CD4-positive, alpha-beta memory T cell (primary cell): ENCODE measurements around the gene OR6C75. TPM values are rescaled to one million over a fixed set of nuclear protein-coding genes. Genes with fewer than 3 reads are reported as not detected.
"Not testable (repeated sequence)": the region's sequence is repeated elsewhere in the genome, so short reads cannot be mapped to it uniquely, and the experiment has no call there.

Experiments used
- CTCF ChIA-PET: fragments of 350-600 bp; sonication (Branson Sonifier 250); formaldehyde crosslinking; loops from one replicate; lab custom pipeline; 2021; ENCODE audit warnings: inconsistent platforms; ENCODE audit not compliant: partially characterized antibody; lab: Charles Lee
- POLR2A ChIA-PET: fragments of 350-600 bp; sonication (Branson Sonifier 250); formaldehyde crosslinking; loops from one replicate; lab custom pipeline; 2021; ENCODE audit not compliant: partially characterized antibody; lab: Charles Lee
- DNase-seq, 5 donors: peaks; one replicate each; pipeline versions ENCODE4 v3.0.0 to v3.0.0-alpha.2; 2020 to 2022; ENCODE audit warnings: mixed read lengths in 1 of 5
- H3K27ac ChIP-seq: one replicate; pipeline ENCODE4 v1.7.0; 2013; ENCODE audit warnings: low read depth, low read length
- H3K27me3 ChIP-seq: 2 replicates; pipeline ENCODE4 v1.7.0; 2013; ENCODE audit warnings: mild to moderate bottlenecking, low read length, moderate library complexity; ENCODE audit not compliant: insufficient read depth
- H3K36me3 ChIP-seq: 2 replicates; pipeline ENCODE4 v1.7.0; 2013; ENCODE audit warnings: mild to moderate bottlenecking, low read length, moderate library complexity; ENCODE audit not compliant: insufficient read depth
- H3K4me1 ChIP-seq: 2 replicates; pipeline ENCODE4 v1.7.0; 2013; ENCODE audit warnings: mild to moderate bottlenecking, low read length, moderate library complexity; ENCODE audit not compliant: insufficient read depth
- H3K4me3 ChIP-seq, 2 donors: one replicate each; pipeline ENCODE4 v1.7.0; 2013; ENCODE audit warnings: low read length in 2 of 2, mild to moderate bottlenecking in 1 of 2
- H3K9me3 ChIP-seq, 2 donors: one replicate each; pipeline ENCODE4 v1.7.0; 2013; ENCODE audit warnings: low read length in 2 of 2, control low read depth in 1 of 2; ENCODE audit not compliant: control insufficient read depth in 1 of 2
- H3K27ac Mint-ChIP-seq, 7 donors: one replicate each; pipeline ENCODE4 v1.8.0; 2020 to 2021; ENCODE audit warnings: mixed read lengths in 7 of 7, mild to moderate bottlenecking in 6 of 7, inconsistent platforms in 3 of 7, moderate library complexity in 3 of 7
- H3K27me3 Mint-ChIP-seq, 2 donors: one replicate each; pipeline ENCODE4 v1.8.0; 2020 to 2021; ENCODE audit warnings: mixed read lengths in 2 of 2
- H3K36me3 Mint-ChIP-seq, 2 donors: one replicate each; pipeline ENCODE4 v1.8.0; 2020 to 2021; ENCODE audit warnings: mixed read lengths in 2 of 2, inconsistent platforms in 1 of 2, mild to moderate bottlenecking in 1 of 2
- H3K4me1 Mint-ChIP-seq, 4 donors: one replicate each; pipeline ENCODE4 v1.8.0; 2020 to 2021; ENCODE audit warnings: mixed read lengths in 4 of 4, mild to moderate bottlenecking in 1 of 4
- H3K4me3 Mint-ChIP-seq, 8 donors: one replicate each; pipeline ENCODE4 v1.8.0; 2020 to 2021; ENCODE audit warnings: mixed read lengths in 8 of 8, mild to moderate bottlenecking in 7 of 8, moderate library complexity in 6 of 8, inconsistent platforms in 3 of 8
- H3K9me3 Mint-ChIP-seq, 8 donors: one replicate each; pipeline ENCODE4 v1.8.0; 2020 to 2021; ENCODE audit warnings: mixed read lengths in 8 of 8, mild to moderate bottlenecking in 5 of 8, inconsistent platforms in 3 of 8, moderate library complexity in 1 of 8
- intact Hi-C: fragments of 100-400 bp; cut with micrococcal nuclease; formaldehyde crosslinking; loops from one replicate; pipeline ENCODE4 v1.15.1; 2023
- polyA plus RNA-seq, 2 donors: library from polyadenylated mRNA; unstranded; fragments of 300-500 nt; fragmentation: Illumina TruSeq; gene quantifications; one replicate each; pipeline ENCODE4 v1.2.3, GENCODE V29; 2021
- total RNA-seq, 2 experiments: library from RNA; stranded (reverse); gene quantifications; one replicate each; pipeline ENCODE4 v1.2.3, GENCODE V29; 2021

The OR6C75 gene
- total RNA-seq (not detected), polyA plus RNA-seq (not detected)

DNA sequence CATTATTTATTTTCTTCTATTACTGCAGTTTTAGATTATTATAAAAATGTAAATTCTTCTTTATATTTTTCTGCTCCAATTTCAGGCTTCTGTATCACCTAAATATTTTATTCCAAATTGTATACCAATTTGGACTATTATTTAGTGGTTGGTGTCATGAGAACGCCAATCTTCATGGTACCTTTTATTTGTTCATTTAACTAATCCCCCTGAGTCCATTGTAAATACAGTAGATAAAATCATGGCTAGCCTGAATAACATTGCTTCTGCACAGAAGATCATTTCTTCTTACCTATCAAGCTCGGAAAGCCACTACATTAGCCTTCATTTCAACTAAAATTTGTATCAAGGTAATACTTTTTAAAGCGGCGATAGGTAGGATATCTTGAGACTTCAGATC is at the start of gene OR6C75:
TSS of gene OR6C75 (plus strand) at position 301 of the 400 bp plus-strand sequence. CDS start 2,136 bp downstream, outside the sequence.
- no peaks in the 10 kb centered on the region for H3K36me3 Mint-ChIP-seq
- DNase-seq = no peak
- H3K4me3 Mint-ChIP-seq = no peak within 1 kb of the TSS
- H3K27ac ChIP-seq = no peak within 1 kb of the TSS
- H3K9me3 Mint-ChIP-seq = peaks cover 0 to 4% (median 0%) of the 10 kb centered on the region in 8 donors
- no peaks in the 10 kb centered on the region for H3K36me3 ChIP-seq
- CTCF ChIA-PET = no interaction called here
- H3K27me3 Mint-ChIP-seq = peaks cover 15 to 24% of the 10 kb centered on the region in 2 donors
- POLR2A ChIA-PET = no interaction called here
- no peaks in the 10 kb centered on the region for H3K27me3 ChIP-seq
- H3K4me1 ChIP-seq = no peaks in the 10 kb centered on the region
- H3K27ac Mint-ChIP-seq = no peak within 1 kb of the TSS
- H3K4me1 Mint-ChIP-seq = no peaks in the 10 kb centered on the region
- H3K4me3 ChIP-seq = no peak within 1 kb of the TSS
- intact Hi-C loops = no loop called here
- no peaks in the 10 kb centered on the region for H3K9me3 ChIP-seq

DNA sequence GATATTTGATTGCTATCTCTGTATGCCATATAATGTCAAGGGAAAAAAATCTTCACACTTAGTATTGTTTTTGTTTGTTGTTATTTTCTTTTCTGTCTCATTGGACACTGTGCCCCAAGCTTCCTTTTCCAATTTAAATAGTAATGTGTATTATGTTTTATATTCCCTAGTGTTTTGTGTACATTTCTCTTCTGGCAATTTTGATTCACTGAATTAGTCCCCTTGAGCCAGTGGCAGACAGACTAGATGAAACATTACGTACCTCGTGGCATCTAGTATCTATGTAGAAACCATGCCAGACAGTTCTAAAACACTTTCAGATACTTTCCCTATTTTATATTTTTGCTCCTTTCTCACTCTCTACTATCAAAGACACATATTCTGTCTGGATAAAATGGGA is 48.7 kb upstream of the OR6C75 start, which contains the start of gene OR6C1:
TSS of gene OR6C1 (plus strand) at position 301 of the 400 bp plus-strand sequence. CDS start 6,257 bp downstream, outside the sequence.
- no peak within 1 kb of the TSS for H3K27ac Mint-ChIP-seq
- no peaks in the 10 kb centered on the region for H3K9me3 ChIP-seq
- no peak within 1 kb of the TSS for H3K4me3 ChIP-seq
- peaks cover 15 to 20% of the 10 kb centered on the region in 2 donors for H3K27me3 Mint-ChIP-seq
- intact Hi-C loops = no loop called here
- H3K4me3 Mint-ChIP-seq = no peak within 1 kb of the TSS
- H3K36me3 Mint-ChIP-seq = no peaks in the 10 kb centered on the region
- no peaks in the 10 kb centered on the region for H3K4me1 Mint-ChIP-seq
- no peaks in the 10 kb centered on the region for H3K4me1 ChIP-seq
- H3K27me3 ChIP-seq = no peaks in the 10 kb centered on the region
- no peak within 1 kb of the TSS for H3K27ac ChIP-seq
- peaks cover 0 to 1% (median under 1%) of the 10 kb centered on the region in 8 donors for H3K9me3 Mint-ChIP-seq
- H3K36me3 ChIP-seq = no peaks in the 10 kb centered on the region
- no peak for DNase-seq
- ChIA-PET POLR2A (no interaction called here), CTCF (no interaction called here)

DNA sequence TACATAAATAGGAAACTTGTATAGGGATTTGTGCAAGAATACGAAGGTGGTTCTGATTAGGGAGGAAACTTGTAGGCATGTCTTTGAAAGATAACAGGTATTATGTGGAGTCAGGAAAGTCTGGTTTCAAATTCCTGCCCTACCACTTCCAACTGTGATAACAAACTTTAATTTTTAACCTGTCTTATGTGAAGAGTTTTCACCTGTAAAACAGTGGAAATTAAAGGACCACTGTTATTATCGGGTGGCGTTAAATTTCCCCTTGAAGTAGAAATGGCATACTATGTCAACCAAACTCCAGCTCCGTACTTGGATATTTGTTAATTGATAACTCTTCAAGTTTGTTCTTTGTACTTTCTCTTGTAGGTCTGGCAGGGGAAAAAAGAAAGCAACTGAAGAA is 42.6 kb upstream of the OR6C75 start:
- Mint-ChIP-seq H3K27ac (no peak overlapping the region), H3K36me3 (no peaks in the 10 kb centered on the region), H3K27me3 (peaks cover 15% of the 10 kb centered on the region in 2 donors), H3K4me3 (no peak overlapping the region), H3K9me3 (peaks cover 0 to 14% (median 6%) of the 10 kb centered on the region in 8 donors), H3K4me1 (no peaks in the 10 kb centered on the region)
- intact Hi-C loops = no loop called here
- no peaks in the 10 kb centered on the region for H3K36me3 ChIP-seq
- H3K4me1 ChIP-seq = no peaks in the 10 kb centered on the region
- H3K27ac ChIP-seq = no peak overlapping the region
- H3K4me3 ChIP-seq = no peak overlapping the region
- no peak for DNase-seq
- ChIA-PET CTCF (no interaction called here), POLR2A (no interaction called here)
- no peaks in the 10 kb centered on the region for H3K9me3 ChIP-seq
- no peaks in the 10 kb centered on the region for H3K27me3 ChIP-seq

- H3K36me3 Mint-ChIP-seq, H3K36me3 ChIP-seq, DNase-seq, H3K4me1 Mint-ChIP-seq, H3K9me3 Mint-ChIP-seq, H3K4me1 ChIP-seq, H3K4me3 Mint-ChIP-seq, H3K9me3 ChIP-seq, POLR2A ChIA-PET, H3K27ac Mint-ChIP-seq, intact Hi-C loops, CTCF ChIA-PET, H3K27ac ChIP-seq, H3K4me3 ChIP-seq, H3K27me3 ChIP-seq: not testable (repeated sequence)
- peaks cover 15 to 17% of the 10 kb centered on the region in 2 donors for H3K27me3 Mint-ChIP-seq
These were observed 37.0 kb upstream of the OR6C75 start for GRCh38 chr12:55325801-55326200.

- Mint-ChIP-seq H3K36me3 (no peaks in the 10 kb centered on the region), H3K27ac (no peak within 1 kb of the TSS), H3K4me3 (no peak within 1 kb of the TSS), H3K4me1 (peaks cover 0 to 1% (median 0%) of the 10 kb centered on the region in 4 donors), H3K9me3 (peaks cover 0 to 3% (median 0%) of the 10 kb centered on the region in 8 donors), H3K27me3 (peaks cover 9 to 19% of the 10 kb centered on the region in 2 donors)
- Histone ChIP-seq H3K27ac (no peak within 1 kb of the TSS), H3K27me3 (no peaks in the 10 kb centered on the region), H3K36me3 (no peaks in the 10 kb centered on the region), H3K9me3 (no peaks in the 10 kb centered on the region), H3K4me1 (no peaks in the 10 kb centered on the region), H3K4me3 (no peak within 1 kb of the TSS)
- no peak for DNase-seq
- POLR2A ChIA-PET = no interaction called here
- CTCF ChIA-PET = interaction anchor here (0.6 kb wide), 1 partner anchor 779 kb away, joined by 3 read pairs; no protein-coding TSS in a partner anchor
- intact Hi-C loops = no loop called here
These were observed 32.3 kb upstream of the OR6C75 start, which contains the start of gene OR6C3 for GRCh38 chr12:55330446-55330845. Gene OR6C3, plus strand, starts transcription at chr12:55330746. Its CDS starts 955 bp downstream, at chr12:55331701.

DNA sequence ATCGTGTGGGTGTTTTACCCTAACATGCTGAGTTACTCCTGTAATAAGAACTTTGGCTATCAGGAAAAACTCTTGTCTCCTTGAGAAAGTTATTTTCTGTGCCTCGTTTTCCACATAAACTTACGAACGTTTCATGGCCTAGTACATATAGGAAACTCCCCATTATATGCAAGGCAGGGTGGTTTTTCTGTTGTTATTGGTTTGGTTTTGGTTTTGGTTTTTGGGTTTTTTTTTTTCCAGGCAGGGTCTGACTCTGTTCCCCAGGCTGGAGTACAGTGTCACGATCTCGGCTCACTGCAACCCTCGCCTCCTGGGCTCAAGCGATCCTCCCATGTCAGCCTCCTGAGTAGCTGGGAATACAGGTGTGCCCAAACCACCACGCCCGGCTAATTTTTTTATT is 26.8 kb upstream of the OR6C75 start:
- Histone ChIP-seq H3K36me3 (no peaks in the 10 kb centered on the region), H3K9me3 (no peaks in the 10 kb centered on the region), H3K27me3 (peaks cover 4% of the 10 kb centered on the region), H3K4me3 (no peak overlapping the region), H3K4me1 (no peaks in the 10 kb centered on the region), H3K27ac (no peak overlapping the region)
- peaks cover 9 to 20% of the 10 kb centered on the region in 2 donors for H3K27me3 Mint-ChIP-seq
- no peak for DNase-seq
- no peaks in the 10 kb centered on the region for H3K36me3 Mint-ChIP-seq
- H3K4me3 Mint-ChIP-seq = no peak overlapping the region
- POLR2A ChIA-PET = no interaction called here
- H3K27ac Mint-ChIP-seq = no peak overlapping the region
- CTCF ChIA-PET = no interaction called here
- no peaks in the 10 kb centered on the region for H3K4me1 Mint-ChIP-seq
- intact Hi-C loops = no loop called here
- no peaks in the 10 kb centered on the region for H3K9me3 Mint-ChIP-seq

GRCh38 chr12:55355338-55355737 is 7.4 kb upstream of the OR6C75 start:
- H3K4me3 Mint-ChIP-seq, H3K36me3 Mint-ChIP-seq, POLR2A ChIA-PET, H3K4me1 Mint-ChIP-seq, H3K27ac ChIP-seq, DNase-seq, CTCF ChIA-PET, H3K4me3 ChIP-seq, H3K9me3 ChIP-seq, H3K27ac Mint-ChIP-seq, H3K36me3 ChIP-seq, intact Hi-C loops, H3K4me1 ChIP-seq, H3K27me3 ChIP-seq: not testable (repeated sequence)
- peaks cover 0 to 10% (median 2%) of the 10 kb centered on the region in 8 donors for H3K9me3 Mint-ChIP-seq
- H3K27me3 Mint-ChIP-seq = peaks cover 15 to 17% of the 10 kb centered on the region in 2 donors
